Measurements from ENCODE around the gene MBOAT1.

Gene MBOAT1

GRCh38 chr6:20129290-20130088, 82.8 kb downstream of the MBOAT1 start:
- DNase-seq = no peak

- DNase-seq = no peak
Measured at GRCh38 chr6:20128018-20128417, 84.3 kb downstream of the MBOAT1 start.

DNA sequence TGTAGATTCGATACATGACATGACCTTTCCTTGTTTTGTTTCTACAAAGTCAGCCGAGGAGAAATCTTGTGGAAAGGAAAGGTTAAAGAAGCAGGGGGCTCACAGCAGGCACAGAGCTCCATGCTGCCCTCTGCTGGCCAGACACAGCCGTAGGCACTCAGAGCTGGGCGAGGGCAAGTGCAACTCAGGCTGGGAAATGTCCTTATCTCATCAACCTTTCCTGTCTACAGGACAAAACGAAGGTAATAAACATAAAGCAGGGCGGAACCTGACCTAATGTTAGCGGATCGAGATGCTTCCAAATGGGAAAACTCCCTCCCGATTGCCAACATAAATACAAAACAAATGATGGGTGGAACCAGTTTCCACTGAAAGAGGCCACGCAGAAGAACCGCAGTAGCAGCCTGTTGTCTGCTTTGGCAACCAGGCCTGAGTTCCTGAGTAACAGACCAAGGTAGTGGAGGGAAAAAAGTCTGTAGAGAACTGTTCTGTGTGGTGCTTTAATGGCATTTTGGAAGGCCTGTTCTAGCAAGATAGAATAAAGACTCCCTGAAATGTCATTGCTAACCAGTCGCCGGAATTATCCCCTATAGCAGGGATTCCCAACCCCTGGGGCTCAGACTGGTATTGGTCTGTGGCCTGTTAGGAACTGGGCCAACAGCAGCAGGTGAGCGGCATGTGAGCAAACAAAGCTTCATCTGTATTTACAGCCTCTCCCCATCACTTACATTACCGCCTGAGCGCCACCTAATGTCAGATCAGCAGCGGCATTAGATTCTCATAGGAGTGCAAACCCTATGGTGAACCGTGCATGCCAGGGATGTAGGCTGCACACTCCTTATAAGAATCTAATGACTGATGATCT, 85.2 kb downstream of the MBOAT1 start:
- DNase-seq = peak; percentile 66

GRCh38 chr6:20126102-20126752, 86.0 kb downstream of the MBOAT1 start:
- DNase-seq = no peak

DNA sequence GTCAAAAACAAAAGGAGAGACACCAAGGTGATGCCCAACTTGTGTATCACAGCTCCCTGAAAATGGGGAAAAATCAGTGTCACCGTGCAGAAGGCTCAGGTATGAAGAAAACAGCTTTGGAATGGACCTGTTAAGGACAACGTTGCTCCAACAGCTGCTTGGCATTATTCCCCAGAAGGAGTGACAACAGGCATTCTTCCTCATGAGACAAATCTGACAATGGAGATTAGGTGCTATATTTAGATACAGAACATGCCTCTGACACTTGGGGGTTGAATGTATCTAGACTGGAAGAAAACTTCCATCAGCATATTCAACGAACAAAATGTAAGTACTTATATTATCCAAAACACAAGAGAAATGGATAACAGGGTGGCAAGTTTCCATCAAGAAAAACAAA, 87.7 kb downstream of the MBOAT1 start:
- DNase-seq = no peak

DNA sequence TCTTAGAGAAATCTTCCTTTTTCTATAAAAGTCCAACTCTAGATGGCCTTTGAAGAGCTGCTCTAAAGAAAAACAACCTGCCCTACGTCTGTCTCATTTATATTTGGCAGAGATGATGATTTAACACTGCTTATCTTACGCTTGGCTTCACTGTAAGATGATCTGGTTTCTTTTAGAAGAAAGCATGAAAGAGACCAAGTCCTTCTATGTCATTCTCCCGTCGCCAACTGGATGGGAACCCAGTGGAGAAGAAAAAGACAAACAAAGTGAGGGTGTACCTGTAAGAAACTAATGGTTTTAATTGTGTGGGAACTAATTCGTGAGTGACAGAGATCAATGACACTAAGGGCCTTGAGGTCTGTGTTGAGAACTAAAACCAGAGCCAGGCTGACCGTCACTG, 92.8 kb downstream of the MBOAT1 start:
- DNase-seq = no peak

- no peak for DNase-seq
Measured at GRCh38 chr6:20118892-20119291, 93.4 kb downstream of the MBOAT1 start.

DNA sequence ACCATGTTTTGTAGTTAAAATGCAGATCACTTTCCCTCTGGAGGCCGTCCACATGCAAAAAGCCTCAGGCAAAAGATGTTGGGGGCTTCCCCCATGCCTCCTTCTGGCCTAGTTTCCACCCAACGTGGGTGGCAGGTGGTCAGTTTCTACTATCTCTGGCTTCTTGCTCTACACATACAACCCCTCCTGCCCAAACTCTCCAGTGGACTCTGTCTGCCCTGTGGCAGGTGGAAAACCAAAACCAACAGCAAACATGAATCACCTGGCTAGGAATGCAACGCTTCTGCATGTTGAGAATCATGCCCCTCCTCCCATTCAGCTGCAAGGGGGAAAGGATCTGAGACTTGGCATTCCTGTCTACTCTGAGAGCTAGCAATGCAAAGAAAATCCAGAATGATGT, 94.8 kb downstream of the MBOAT1 start:
- no peak for DNase-seq

DNA sequence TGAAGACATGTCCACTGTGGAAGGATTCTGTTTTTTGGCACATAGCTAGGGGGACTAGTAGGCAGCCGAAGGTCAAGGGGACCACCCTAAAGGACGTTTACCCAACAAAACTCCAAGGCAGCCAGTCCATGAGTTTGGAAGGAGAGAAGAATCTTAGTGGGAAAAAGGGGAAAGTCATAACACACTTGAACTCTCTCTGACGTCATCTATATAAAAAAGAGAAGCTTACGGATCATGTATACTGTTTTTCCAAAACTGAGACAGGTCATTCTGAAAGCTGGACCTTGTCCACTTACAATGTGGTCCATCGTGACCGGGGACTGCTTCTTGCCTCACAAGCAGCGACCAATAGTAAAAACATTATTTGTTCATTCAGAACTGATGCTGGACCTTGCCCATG, 95.5 kb downstream of the MBOAT1 start:
- DNase-seq = no peak

DNA sequence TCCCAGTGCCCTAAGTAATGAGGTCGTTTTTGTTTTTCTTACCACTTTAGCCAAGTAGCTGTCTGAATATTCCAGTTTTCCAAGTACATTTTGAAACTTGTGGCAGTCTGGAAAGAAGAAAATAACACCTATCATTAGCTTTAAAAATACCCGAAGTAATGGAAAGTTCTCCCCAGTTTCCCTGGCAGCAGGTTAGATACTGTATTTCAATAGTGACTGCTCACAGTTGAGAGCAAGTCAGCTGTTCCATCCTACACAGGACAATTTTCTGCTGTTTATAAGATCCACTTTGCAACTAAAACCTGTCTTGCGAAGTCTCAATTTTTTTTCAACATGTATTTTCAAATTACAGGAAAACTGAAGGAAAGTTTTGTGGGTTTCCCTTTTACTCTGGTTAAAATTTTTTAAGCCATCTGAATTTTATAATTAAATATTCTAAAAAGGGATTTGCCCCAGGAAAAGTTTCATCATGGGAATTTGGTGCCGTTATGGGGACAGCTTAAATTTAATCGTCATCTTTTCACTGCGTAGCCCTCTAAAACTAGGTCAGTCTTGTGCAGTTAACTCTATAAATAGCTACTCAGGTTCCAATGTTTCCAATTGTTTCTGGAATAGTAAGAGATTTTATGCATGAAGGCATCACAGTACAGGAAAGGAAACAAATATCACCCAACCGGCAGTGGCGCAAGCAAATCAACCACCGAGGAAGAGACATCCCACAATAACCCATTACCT, 96.9 kb downstream of the MBOAT1 start:
- DNase-seq = no peak

DNA sequence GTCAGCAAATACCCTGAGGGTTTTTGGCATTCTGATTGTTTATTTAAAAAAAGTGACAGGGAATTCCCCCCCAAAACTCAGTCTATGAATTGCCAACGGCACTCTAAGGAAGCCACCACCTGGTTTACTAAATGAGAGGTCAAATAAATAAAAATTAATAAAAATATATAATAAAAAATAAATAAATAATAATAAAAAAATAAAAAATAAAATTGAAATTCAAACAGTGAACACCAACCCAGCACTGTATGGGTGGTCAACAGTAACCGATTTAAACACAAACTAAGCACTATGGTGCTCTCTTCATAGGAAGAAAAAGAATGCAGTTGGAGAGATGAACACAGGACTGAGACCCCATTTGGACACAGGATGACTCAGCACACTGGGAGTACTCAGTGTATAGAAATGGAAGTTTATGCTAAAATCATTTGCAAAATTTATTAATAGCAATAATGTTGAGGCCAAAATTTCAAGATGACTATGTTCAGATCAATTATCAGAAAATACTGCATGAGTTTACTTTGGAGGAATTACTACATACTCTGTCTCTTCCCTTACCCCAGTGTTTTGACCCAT, 98.5 kb downstream of the MBOAT1 start:
- DNase-seq = no peak

- no peak for DNase-seq
Measured at GRCh38 chr6:20112841-20113240, 99.4 kb downstream of the MBOAT1 start.

GRCh38 chr6:20112241-20112640, 100.0 kb downstream of the MBOAT1 start:
- DNase-seq = no peak

GRCh38 chr6:20110478-20110877, 101.8 kb downstream of the MBOAT1 start:
- DNase-seq = no peak

DNA sequence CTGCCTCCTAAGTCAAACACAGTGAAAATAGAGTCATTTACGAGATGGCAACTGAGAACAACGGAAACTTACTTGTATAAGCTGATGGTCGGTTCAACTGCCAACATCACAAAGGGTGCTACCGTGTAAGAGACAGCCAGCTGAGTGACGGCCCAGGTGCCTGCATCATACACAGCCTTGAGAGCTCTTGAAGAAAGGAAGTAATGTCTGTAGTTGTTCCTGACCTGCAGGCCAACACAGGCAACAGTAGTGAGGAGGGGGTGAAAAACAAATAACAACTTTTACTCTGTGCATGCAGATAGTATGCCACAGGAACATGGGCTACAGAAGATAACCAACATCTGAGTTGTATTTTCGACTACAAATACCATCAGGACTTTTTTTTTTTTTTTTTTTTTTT, 102.7 kb downstream of the MBOAT1 start:
- DNase-seq = no peak

- DNase-seq = no peak
Measured at GRCh38 chr6:20105838-20106237, 106.4 kb downstream of the MBOAT1 start.

- DNase-seq = no peak
Measured at GRCh38 chr6:20104696-20105095, 107.6 kb downstream of the MBOAT1 start.

DNA sequence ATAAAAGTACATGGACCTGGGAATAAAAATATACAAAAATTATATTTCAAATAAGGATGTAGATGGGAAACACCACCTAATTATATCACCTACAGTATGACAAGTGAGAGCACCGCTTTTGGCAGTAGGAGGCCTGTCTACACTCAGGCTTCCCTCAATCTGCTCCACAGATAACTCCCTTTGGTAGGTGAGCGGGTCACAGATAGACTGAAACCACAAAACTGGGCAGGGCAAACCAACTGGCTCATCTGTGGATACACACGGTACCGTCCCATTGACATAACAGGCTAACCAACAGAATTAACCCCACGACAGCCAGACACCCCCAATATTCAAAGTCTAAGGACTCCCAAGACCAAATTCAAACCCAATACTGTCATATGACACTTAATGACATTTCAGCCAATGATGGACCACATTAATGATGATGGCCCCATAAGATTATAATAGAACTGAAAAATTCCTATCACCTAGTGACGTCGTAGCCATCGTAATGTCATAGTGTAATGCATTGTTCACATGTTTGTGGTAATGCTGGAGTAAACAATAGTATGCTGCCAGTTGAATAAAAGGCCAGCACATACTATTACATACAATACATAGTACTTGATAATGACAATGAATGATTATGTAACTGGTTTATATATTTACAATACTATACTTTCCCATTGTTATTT, 109.7 kb downstream of the MBOAT1 start:
- no peak for DNase-seq

- DNase-seq = no peak
Measured at GRCh38 chr6:20099156-20099555, 113.1 kb downstream of the MBOAT1 start.

DNA sequence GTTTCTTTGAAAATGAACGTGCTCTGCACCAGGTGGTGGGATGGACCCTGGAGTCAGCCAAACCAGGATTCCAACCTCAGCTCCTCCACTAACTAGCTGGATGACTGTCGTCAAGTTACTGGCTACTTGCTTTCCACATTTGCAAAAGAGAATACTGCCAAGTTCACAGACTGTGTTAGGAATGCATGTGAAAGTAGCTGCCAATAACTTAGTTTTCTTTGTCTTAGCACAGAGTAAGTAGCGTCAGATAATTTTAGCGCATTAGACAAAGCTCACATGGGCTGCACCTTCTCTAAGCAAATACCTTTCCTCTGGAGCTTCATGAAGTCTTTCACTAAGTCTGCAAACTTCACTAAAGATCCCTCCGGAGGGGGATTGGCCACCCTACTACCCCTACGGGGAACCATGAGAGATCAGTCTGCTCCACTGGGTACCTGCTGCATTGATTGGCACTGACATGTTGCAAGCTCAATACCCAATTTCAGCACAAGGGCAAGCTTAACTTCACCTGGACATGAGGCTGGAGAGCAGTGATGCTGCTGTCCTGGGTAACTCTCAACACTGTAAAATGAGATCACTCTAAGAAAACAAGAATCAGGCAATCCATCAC, 113.9 kb downstream of the MBOAT1 start:
- DNase-seq = no peak

GRCh38 chr6:20096536-20096935, 115.7 kb downstream of the MBOAT1 start:
- no peak for DNase-seq

DNA sequence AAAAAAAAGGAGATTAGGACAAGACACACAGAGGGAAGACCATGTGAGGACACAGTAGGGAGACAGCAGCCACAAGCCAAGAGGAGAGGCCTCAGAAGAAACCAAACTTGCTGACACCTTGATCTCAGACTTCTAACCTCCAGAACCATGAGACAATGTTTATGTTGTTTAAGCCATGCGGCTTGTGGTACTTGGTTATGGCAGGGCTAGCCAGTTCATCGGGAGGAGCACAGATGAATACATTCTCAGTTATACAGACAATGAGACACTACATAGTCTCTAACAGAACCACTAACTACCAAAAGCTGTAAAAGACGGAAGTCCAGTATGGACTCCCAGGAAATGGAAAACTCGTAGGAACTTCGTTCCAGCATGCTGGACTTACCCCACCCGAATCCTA, 116.8 kb downstream of the MBOAT1 start:
- DNase-seq = no peak

Measured in activated CD8-positive, alpha-beta memory T cell treated with anti-CD3 and anti-CD28 coated beads, Interleukin-2, amount 50 U/mL, for 4 hours (primary cell).